ENCODE results near the gene CTIF. TPM values are rescaled to one million over a fixed set of nuclear protein-coding genes. Genes with fewer than 3 reads are reported as not detected.

CTIF gene
- total RNA-seq, 1 donor from 2014 or later, result 137 TPM

DNA sequence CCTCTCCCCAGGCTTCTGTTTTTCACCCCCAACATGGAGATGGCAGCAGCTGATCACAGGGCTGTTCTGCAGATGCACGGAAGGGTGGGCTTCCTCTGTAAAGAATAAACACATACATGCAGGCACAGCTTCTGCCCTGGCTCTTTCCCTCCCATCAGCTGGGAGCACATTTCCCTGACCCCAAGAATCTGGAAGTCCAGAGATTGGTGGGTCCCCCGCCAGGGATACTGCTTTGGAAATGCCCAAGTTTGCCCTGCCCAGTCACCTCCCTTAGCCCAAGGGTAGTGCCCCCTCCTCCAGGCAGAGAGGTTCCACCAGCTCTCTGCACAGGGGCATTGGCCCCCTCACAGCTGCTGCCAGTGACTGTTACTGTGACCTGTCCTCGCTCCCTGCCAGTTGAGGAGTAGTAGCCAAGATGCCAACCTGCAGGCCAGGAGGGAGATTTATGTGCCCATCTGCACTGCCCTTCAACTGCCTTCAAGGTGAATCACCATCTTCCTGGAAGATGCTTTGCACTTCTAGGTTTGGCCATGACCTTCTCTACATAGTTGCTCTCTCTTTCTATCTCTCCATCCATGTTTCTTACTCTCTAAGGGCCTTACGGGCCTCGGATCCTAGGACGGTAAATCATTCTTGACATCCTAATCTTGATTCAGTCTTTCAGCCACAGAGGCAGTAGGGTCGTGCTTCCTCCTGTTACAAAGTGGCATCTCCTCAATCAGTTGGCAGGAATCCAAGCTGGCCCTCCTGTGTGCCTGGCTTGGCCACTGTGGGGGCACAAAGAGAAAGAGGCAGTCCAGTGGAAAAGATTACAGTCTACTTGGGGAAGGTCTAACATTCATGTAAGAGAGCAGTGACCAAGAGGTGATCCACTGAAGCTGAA lies 121.8 kb downstream of the CTIF start:
- TF ChIP-seq, protein P1, sequence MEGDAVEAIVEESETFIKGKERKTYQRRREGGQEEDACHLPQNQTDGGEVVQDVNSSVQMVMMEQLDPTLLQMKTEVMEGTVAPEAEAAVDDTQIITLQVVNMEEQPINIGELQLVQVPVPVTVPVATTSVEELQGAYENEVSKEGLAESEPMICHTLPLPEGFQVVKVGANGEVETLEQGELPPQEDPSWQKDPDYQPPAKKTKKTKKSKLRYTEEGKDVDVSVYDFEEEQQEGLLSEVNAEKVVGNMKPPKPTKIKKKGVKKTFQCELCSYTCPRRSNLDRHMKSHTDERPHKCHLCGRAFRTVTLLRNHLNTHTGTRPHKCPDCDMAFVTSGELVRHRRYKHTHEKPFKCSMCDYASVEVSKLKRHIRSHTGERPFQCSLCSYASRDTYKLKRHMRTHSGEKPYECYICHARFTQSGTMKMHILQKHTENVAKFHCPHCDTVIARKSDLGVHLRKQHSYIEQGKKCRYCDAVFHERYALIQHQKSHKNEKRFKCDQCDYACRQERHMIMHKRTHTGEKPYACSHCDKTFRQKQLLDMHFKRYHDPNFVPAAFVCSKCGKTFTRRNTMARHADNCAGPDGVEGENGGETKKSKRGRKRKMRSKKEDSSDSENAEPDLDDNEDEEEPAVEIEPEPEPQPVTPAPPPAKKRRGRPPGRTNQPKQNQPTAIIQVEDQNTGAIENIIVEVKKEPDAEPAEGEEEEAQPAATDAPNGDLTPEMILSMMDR (IDR thresholded peaks at IDR 0.05; ENCODE audit: partially characterized antibody, unreplicated experiment), result no peak
- H3K9me3 Mint-ChIP-seq (ENCODE audit: unreplicated experiment), result peaks cover 6% of the 10 kb centered on the region
- peaks cover 26% of the 10 kb centered on the region for H3K4me1 Mint-ChIP-seq (ENCODE audit: low read depth, unreplicated experiment)
- H3K36me3 Mint-ChIP-seq (ENCODE audit: unreplicated experiment), result peaks cover 4% of the 10 kb centered on the region
- DNase-seq, result no peak
- no peak overlapping the region for H3K4me3 Mint-ChIP-seq (ENCODE audit: unreplicated experiment)
- H3K27ac Mint-ChIP-seq (ENCODE audit: unreplicated experiment), result no peak overlapping the region
- peaks cover 8% of the 10 kb centered on the region for H3K27me3 Mint-ChIP-seq (ENCODE audit: unreplicated experiment)

DNA sequence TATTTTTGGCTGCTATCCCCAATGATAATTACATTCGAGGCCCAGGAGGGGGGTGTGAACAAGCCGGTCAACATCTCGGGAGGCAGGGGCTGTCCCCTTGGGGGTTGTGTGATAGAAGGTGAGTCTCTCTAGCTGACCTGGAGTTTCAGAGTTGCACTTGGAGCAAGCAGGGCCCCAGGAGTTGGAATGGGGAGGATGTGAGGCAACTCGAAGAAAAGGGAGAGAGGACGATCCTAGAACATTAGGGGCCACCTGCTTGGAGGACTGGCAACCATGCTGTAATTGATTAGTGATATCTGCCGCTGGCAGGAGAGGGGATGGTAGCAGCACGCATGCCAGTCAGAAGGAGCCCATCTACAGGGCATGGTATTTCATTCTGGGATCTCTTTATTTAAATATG lies 122.6 kb downstream of the CTIF start:
- peaks cover 11% of the 10 kb centered on the region for H3K36me3 Mint-ChIP-seq (ENCODE audit: unreplicated experiment)
- TF ChIP-seq, protein P1 (IDR thresholded peaks at IDR 0.05; ENCODE audit: partially characterized antibody, unreplicated experiment), result no peak
- no peak overlapping the region for H3K4me3 Mint-ChIP-seq (ENCODE audit: unreplicated experiment)
- H3K9me3 Mint-ChIP-seq (ENCODE audit: unreplicated experiment), result peaks cover 6% of the 10 kb centered on the region
- no peak for DNase-seq
- peaks cover 5% of the 10 kb centered on the region for H3K27me3 Mint-ChIP-seq (ENCODE audit: unreplicated experiment)
- peaks cover 24% of the 10 kb centered on the region for H3K4me1 Mint-ChIP-seq (ENCODE audit: low read depth, unreplicated experiment)
- no peak overlapping the region for H3K27ac Mint-ChIP-seq (ENCODE audit: unreplicated experiment)

DNA sequence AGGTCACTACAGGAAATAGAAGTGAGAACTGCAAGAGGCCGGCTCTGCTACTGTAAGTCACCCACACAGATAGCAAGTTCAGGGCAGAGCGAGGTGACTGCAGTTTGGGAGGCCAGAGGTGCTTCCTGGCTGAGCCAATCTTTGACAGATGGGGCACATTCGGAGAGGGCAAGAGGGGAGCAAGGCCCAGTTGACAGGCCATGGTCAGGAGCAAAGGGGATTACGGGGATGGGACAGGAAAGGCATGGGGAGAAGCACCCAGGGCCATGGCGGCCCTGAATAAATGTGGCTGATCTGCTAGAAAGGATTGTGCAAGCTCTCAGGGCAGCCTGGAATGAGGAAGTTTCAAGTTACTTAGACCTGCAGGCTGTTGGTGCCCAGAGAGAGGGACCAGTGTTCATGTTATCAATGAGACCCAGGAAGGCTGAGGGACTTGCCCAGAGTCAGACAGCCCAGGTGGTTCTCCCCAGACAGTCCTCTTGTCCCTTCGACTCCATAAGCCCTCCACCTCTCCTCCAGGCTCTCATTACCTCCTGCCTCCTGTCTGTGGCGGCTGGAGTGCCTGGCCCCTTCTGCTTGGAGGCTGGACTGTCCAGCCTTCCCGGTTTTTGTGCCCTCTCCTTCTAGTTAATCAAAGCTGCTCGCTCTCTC lies 123.3 kb downstream of the CTIF start:
- TF ChIP-seq, protein P1 (IDR thresholded peaks at IDR 0.05; ENCODE audit: partially characterized antibody, unreplicated experiment), result no peak
- H3K36me3 Mint-ChIP-seq (ENCODE audit: unreplicated experiment), result peaks cover 11% of the 10 kb centered on the region
- H3K4me3 Mint-ChIP-seq (ENCODE audit: unreplicated experiment), result no peak overlapping the region
- no peak for DNase-seq
- H3K4me1 Mint-ChIP-seq (ENCODE audit: low read depth, unreplicated experiment), result peaks cover 21% of the 10 kb centered on the region
- no peak overlapping the region for H3K27ac Mint-ChIP-seq (ENCODE audit: unreplicated experiment)
- peaks cover 6% of the 10 kb centered on the region for H3K27me3 Mint-ChIP-seq (ENCODE audit: unreplicated experiment)
- peaks cover 8% of the 10 kb centered on the region for H3K9me3 Mint-ChIP-seq (ENCODE audit: unreplicated experiment)

DNA sequence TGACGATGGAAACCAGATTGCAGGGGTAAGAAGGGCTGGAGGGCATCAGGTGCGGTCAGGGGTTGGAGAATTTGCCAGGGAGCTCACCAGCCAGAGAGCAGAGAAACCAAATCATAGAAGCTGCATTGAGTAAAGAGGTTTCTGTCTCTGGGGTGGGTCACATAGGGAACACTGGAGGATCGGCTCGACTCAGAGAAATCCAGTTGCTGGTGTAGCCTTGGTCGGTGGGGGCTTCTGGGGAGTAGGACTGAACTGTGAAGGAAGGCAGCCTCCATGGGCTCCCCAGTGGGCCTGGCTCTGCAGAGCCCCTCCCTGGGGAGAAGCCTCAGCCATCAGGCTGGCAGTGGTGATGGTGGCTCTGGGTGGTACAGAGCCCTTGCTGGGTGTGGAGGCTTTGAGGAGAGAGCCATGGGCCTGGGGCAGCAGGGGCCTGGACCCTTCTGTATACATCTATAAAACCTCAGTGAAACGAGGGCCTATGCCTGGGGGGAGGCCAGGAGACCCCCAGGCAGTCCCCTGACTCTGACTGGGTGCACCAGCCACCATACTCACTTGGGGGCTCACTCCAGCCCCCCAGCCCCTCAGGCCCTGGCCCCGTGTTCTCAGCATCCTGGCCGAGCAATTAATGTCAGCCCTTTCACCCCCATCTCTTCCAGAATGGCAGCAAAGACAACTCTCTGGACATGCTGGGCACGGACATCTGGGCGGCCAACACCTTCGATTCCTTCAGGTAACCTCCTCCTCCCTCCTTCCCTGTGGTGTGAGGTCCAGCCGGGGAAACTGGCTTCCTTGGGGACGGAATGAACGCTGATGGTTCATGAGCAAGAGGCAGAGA lies 124.5 kb downstream of the CTIF start:
- Mint-ChIP-seq H3K36me3 (ENCODE audit: unreplicated experiment) (peaks cover 11% of the 10 kb centered on the region), H3K9me3 (ENCODE audit: unreplicated experiment) (peaks cover 9% of the 10 kb centered on the region), H3K27me3 (ENCODE audit: unreplicated experiment) (peaks cover 7% of the 10 kb centered on the region), H3K27ac (ENCODE audit: unreplicated experiment) (no peak overlapping the region), H3K4me1 (ENCODE audit: low read depth, unreplicated experiment) (peaks cover 21% of the 10 kb centered on the region), H3K4me3 (ENCODE audit: unreplicated experiment) (no peak overlapping the region)
- TF ChIP-seq, protein P1 (IDR thresholded peaks at IDR 0.05; ENCODE audit: partially characterized antibody, unreplicated experiment), result no peak
- DNase-seq, result no peak
